GM21447 (cell line): ENCODE data around the gene TMED3.
"Not testable (repeated sequence)": the region's sequence is repeated elsewhere in the genome, so short reads cannot be mapped to it uniquely, and the experiment has no call there.

Experiments used
- ATAC-seq: cut with Tn5 transposase; IDR thresholded peaks from one replicate; pipeline ENCODE4 v1.9.1; 2021; ENCODE audit not compliant: unreplicated experiment

Gene TMED3

GRCh38 chr15:79315623-79316328, 4.9 kb downstream of the TMED3 start:
- no peak for ATAC-seq

GRCh38 chr15:79316864-79317263, 6.0 kb downstream of the TMED3 start:
- ATAC-seq: no peak

GRCh38 chr15:79319973-79320372, 9.1 kb downstream of the TMED3 start:
- not testable (repeated sequence) for ATAC-seq

DNA sequence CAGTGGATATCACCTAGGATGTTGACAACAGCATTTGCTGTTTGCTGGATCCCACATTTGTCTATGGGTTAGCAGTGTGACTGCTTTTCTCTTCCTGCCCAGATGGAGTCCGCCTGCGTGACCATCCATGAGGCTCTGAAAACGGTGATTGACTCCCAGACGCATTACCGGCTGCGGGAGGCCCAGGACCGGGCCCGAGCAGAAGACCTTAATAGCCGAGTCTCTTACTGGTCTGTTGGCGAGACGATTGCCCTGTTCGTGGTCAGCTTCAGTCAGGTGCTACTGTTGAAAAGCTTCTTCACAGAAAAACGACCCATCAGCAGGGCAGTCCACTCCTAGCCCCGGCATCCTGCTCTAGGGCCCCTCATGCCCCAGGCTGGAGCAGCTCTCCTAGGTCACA, 11.0 kb downstream of the TMED3 start:
- ATAC-seq: no peak

DNA sequence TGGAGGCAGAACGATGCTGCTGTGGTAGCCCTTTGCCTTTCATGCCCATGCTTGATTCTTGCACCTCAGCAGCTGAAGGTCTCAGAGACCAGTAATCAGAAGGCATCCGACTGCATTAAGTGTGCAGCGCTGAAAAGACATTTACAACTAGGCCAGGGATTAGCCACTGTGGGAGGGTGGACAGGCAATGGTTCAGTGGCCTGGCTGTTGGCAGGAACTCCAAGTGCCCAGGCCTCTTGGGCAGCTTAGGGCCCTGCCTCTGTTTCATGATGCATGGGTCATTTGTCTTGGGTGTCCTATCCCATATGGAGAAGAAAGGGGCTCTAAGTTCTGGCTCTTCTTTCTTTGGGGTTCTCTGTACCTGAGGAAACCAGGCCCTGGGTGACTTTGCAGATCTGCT, 11.4 kb downstream of the TMED3 start:
- no peak for ATAC-seq

DNA sequence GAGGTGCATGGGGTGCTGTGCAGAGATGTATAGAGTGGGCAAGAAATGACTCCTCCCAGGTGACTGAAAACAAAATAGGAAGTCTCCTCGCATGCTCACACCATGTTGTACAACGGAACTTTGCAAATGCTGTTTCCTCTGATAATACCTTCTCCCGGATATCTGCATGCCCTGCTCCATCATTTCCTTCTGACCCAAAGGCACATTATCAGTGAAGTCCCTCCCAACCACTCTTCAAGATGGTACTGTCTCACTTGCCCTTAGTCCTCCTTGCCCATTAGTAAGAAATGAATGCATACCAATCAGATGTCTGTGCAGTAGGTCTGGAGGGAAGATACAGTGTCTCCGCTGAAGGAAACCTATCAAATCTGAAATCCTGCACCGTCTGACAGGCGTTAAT, 12.0 kb downstream of the TMED3 start:
- no peak for ATAC-seq

GRCh38 chr15:79329171-79329611, 18.3 kb downstream of the TMED3 start:
- ATAC-seq: no peak

GRCh38 chr15:79332824-79333510, 22.1 kb downstream of the TMED3 start:
- no peak for ATAC-seq

- no peak for ATAC-seq
Observed at GRCh38 chr15:79337591-79337990, 26.7 kb downstream of the TMED3 start.

DNA sequence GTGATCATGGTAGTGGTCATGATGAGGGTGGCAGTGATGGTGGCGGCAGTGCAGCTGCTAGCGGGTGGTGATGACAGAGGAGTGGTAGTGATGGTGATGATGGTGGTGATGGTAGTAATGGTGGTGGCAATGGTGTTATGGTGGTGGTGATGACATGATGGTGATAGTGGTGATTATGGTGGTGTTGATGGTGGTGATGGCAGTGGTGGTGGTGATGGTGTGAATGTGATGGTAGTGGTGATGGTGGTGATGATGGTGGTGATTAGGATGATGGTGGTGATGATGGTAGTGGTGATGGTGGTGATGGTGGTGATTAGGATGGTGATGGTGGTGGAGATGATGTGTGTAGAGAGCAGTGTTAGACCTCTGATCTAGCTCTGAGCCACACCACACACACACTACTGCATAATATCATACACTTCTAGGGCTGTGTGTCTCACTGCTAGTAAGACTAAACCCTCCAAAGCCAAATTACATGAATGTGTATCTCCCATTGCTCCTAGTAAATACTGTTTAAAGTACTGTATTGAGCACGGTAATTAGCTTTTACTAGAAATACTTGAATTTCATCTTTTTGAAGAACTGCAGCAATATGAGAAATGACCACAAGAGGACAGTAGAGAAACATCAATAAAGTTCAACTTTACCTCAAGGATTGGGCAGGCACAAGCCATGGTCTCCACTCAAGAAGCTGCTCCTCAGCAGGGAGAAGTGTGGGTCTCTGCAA, 28.8 kb downstream of the TMED3 start:
- ATAC-seq: no peak

- ATAC-seq: no peak
Observed at GRCh38 chr15:79340315-79340602, 29.3 kb downstream of the TMED3 start.

GRCh38 chr15:79341396-79341795, 30.5 kb downstream of the TMED3 start:
- no peak for ATAC-seq

DNA sequence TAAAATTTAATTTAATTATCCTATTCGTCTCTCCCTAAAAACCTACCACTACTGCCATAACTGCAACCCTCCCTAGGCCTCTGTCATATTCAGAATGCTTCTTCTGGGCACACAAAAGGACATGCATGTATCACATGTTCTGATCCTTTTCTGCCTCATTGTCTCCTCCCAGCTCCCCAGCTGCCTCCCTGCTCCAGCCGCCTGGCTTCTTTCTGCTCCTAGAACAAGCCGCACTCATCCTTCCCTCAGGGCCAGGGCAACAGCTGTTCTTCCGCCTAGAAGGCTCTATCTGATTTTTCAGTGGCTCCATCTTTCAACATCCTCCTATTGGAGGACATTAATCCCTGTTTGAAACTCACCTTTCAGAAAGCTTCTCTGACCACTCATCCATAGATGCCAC, 38.6 kb downstream of the TMED3 start:
- no peak for ATAC-seq

GRCh38 chr15:79352206-79352605, 41.3 kb downstream of the TMED3 start:
- ATAC-seq: no peak

- no peak for ATAC-seq
Observed at GRCh38 chr15:79357566-79357965, 46.7 kb downstream of the TMED3 start.

GRCh38 chr15:79358069-79358468, 47.2 kb downstream of the TMED3 start:
- ATAC-seq: no peak

GRCh38 chr15:79364571-79365240, 53.8 kb downstream of the TMED3 start:
- no peak for ATAC-seq

- no peak for ATAC-seq
Observed at GRCh38 chr15:79365765-79366164, 54.9 kb downstream of the TMED3 start.

DNA sequence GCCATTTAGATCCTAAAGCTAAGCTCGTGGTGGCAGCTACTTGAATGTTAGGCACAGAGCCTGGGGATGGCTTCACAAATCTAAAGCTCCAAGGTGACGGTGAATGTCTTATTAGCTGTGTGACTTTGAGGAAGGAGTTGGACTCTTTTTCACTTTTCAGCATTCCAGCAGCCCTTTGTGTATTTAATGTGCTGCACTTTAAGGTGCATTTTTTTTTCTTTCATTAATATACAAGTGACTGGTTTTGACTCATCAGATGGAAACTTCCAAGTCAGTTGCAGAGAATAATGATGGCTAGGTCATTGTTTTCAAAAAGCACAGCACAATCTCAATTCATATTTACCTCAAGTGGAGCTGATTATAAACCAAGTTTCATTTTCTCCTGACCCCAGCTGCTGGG, 55.8 kb downstream of the TMED3 start:
- no peak for ATAC-seq

GRCh38 chr15:79370716-79371115, 59.8 kb downstream of the TMED3 start:
- no peak for ATAC-seq

- ATAC-seq: no peak
Observed at GRCh38 chr15:79371591-79371990, 60.7 kb downstream of the TMED3 start.

GRCh38 chr15:79372428-79372827, 61.5 kb downstream of the TMED3 start:
- ATAC-seq: no peak
